K562 (cell line): ENCODE data around the gene STON2. TPM values are rescaled to one million over a fixed set of nuclear protein-coding genes. Genes with fewer than 3 reads are reported as not detected.

ENCODE experiments used
- ATAC-seq: fragments of 200-7000 bp; cut with Tn5 transposase; 3 replicates; pipeline ENCODE4 v1.9.1; 2020; ENCODE audit warnings: moderate library complexity
- BruUV-seq: library from RNA; stranded (reverse); fragments of 400-500 nt; replicated peaks from 2 replicates; lab custom pipeline; 2021; lab: Mats Ljungman, UMichigan
- CTCF ChIA-PET: fragments of 300-600 bp; formaldehyde crosslinking; extraction: SDS; loops from one replicate; lab custom pipeline; 2021; ENCODE audit warnings: low intra/inter-chr PET ratio; lab: Yijun Ruan, JAX
- POLR2A ChIA-PET: fragments of 300-600, 350-650 bp; sonication (Branson Sonifier 250); formaldehyde crosslinking; extraction: SDS; loops from one replicate; lab custom pipeline; 2021; ENCODE audit warnings: antibody characterized with exemption, inconsistent platforms; lab: Yijun Ruan, JAX
- DNase-seq, 4 experiments: peaks; one replicate each; pipeline versions ENCODE4 v3.0.0 to v3.0.0-alpha.2; 2011 to 2018; ENCODE audit warnings: low spot score in 3 of 4, mixed read lengths in 3 of 4; ENCODE audit errors: extremely low read depth in 1 of 4
- FAIRE-seq: peaks from 2 replicates; lab custom pipeline; 2011; peaks lifted over from hg19 to GRCh38; lab: Jason Lieb, UNC
- H2AFZ ChIP-seq: 2 replicates; pipeline ENCODE4 v1.6.0; 2011; ENCODE audit warnings: low read depth, low read length, control low read depth, inconsistent platforms
- H3K27ac ChIP-seq: fragments of 200-600 bp; 3 replicates; pipeline ENCODE4 v1.8.0; 2011; ENCODE audit warnings: low read depth, mild to moderate bottlenecking, control low read depth, inconsistent platforms, low read length, moderate library complexity, mixed read lengths; ENCODE audit errors: extremely low read depth
- H3K27me3 ChIP-seq, 2 experiments: fragments of 300-600 bp in 1 of 2; 2 replicates in 1 of 2; 3 replicates in 1 of 2; pipeline versions ENCODE4 v1.6.0 to v1.8.0; 2011; ENCODE audit warnings: inconsistent platforms in 2 of 2, low read length in 2 of 2, mild to moderate bottlenecking in 1 of 2, mixed read lengths in 1 of 2, moderate library complexity in 1 of 2; ENCODE audit not compliant: control insufficient read depth in 2 of 2, insufficient read depth in 2 of 2
- H3K36me3 ChIP-seq: fragments of 300-600 bp; 3 replicates; pipeline ENCODE4 v1.8.0; 2011; ENCODE audit warnings: mild to moderate bottlenecking, low read length, inconsistent platforms; ENCODE audit not compliant: control insufficient read depth, insufficient read depth
- H3K4me1 ChIP-seq, 2 experiments: fragments of 200-600 bp in 1 of 2; replicated peaks in 1 of 2; 2 replicates in 1 of 2; 3 replicates in 1 of 2; pipeline versions ENCODE4 v1.5.1 to v1.8.0; 2011; ENCODE audit warnings: inconsistent platforms in 2 of 2, low read length in 2 of 2, mild to moderate bottlenecking in 1 of 2, mixed read lengths in 1 of 2, moderate library complexity in 1 of 2; ENCODE audit not compliant: control insufficient read depth in 2 of 2, insufficient read depth in 2 of 2
- H3K4me2 ChIP-seq: 2 replicates; pipeline ENCODE4 v1.6.1; 2011; ENCODE audit warnings: low read length, control low read depth, inconsistent platforms, mixed read lengths; ENCODE audit not compliant: insufficient read depth
- H3K4me3 ChIP-seq: fragments of 200-600 bp; sonication (generic), shearing (Covaris generic); 2 replicates; pipeline ENCODE4 v1.5.1; 2016; ENCODE audit warnings: control low read depth, inconsistent platforms
- H3K79me2 ChIP-seq: fragments of 200-600 bp; 3 replicates; pipeline ENCODE4 v1.8.0; 2011; ENCODE audit warnings: low read length, inconsistent platforms; ENCODE audit not compliant: control insufficient read depth, insufficient read depth
- H3K9ac ChIP-seq, 2 experiments: 2 replicates each; pipeline versions ENCODE4 v1.6.0 to v1.6.1; 2011; ENCODE audit warnings: low read depth in 2 of 2, low read length in 2 of 2, control low read depth in 1 of 2, inconsistent platforms in 1 of 2, mild to moderate bottlenecking in 1 of 2, mixed read lengths in 1 of 2; ENCODE audit not compliant: insufficient read depth in 1 of 2
- H3K9me1 ChIP-seq: one replicate; pipeline ENCODE4 v1.6.0; 2011; ENCODE audit warnings: inconsistent platforms, mild to moderate bottlenecking, low read length, moderate library complexity; ENCODE audit not compliant: control insufficient read depth, insufficient read depth
- H3K9me3 ChIP-seq: replicated peaks from 2 replicates; pipeline ENCODE4 v1.5.1; 2011; ENCODE audit warnings: low read depth, low read length, inconsistent platforms; ENCODE audit not compliant: control insufficient read depth, insufficient read depth
- H4K20me1 ChIP-seq: replicated peaks from 2 replicates; pipeline ENCODE4 v1.6.1; 2011; ENCODE audit warnings: low read length, inconsistent platforms, mixed read lengths; ENCODE audit not compliant: control insufficient read depth, insufficient read depth
- ID3 ChIP-seq, 2 experiments: fragments of 250-450 bp in 1 of 2; fragments of 450-650 bp in 1 of 2; sonication (Bioruptor Pico) in 1 of 2; IDR thresholded peaks; 2 replicates each; pipeline versions ENCODE4 v1.6.1 to v1.8.0; 2016 to 2021; ENCODE audit warnings: mild to moderate bottlenecking in 2 of 2, moderate library complexity in 2 of 2, missing compliant biosample characterization in 1 of 2, missing genetic modification characterization in 1 of 2
- NFXL1 ChIP-seq: fragments of 450-650 bp; formaldehyde crosslinking; IDR thresholded peaks from 2 replicates; pipeline ENCODE4 v1.4.0; 2021; ENCODE audit warnings: mild to moderate bottlenecking
- TFAM ChIP-seq: fragments of 250-450 bp; sonication (Bioruptor Pico); conservative IDR thresholded peaks from 2 replicates; pipeline ENCODE4 v1.5.0; 2021; ENCODE audit warnings: mild to moderate bottlenecking, moderate library complexity
- THAP12 ChIP-seq: fragments of 250-450 bp; sonication (Bioruptor Pico); IDR thresholded peaks from 2 replicates; pipeline ENCODE4 v1.9.0; 2021; ENCODE audit warnings: mild to moderate bottlenecking, inconsistent platforms
- ZNF12 ChIP-seq: sonication (generic); formaldehyde crosslinking; IDR thresholded peaks from 2 replicates; pipeline ENCODE4 v1.4.0; 2020; ENCODE audit warnings: mild to moderate bottlenecking, missing genetic modification reagents
- ZNF561 ChIP-seq: fragments of 450-650 bp; formaldehyde crosslinking; conservative IDR thresholded peaks from 2 replicates; pipeline ENCODE4 v1.4.0; 2020; ENCODE audit warnings: mild to moderate bottlenecking, moderate library complexity
- WGBS: fragments of 100-300 bp; shearing (Covaris generic); methylation state at CpG from one replicate; pipeline ENCODE4 v1.1.6; 2016; ENCODE audit warnings: low coverage, mixed read lengths; ENCODE audit not compliant: insufficient coverage; ENCODE audit errors: missing lambda C conversion rate; 5-methylcytosine and 5-hydroxymethylcytosine counted together
- in situ Hi-C: fragments of 300-500 bp; cut with MboI; formaldehyde crosslinking; loops from 4 replicates; pipeline ENCODE4 v1.15.0; 2018; ENCODE audit warnings: inconsistent platforms, mixed read lengths
- intact Hi-C: fragments of 100-400 bp; cut with micrococcal nuclease; formaldehyde crosslinking; loops from 2 replicates; pipeline ENCODE4 v1.14.2; 2022
- polyA plus RNA-seq, 8 experiments: library from polyadenylated mRNA; depleted of rRNA in 4 of 8; stranded (reverse) in 5 of 8; unstranded in 3 of 8; fragments of >200 nt; fragmentation: Nextera tagmentation in 2 of 8; fragmentation: Illumina TruSeq in 1 of 8; extraction: Ambion mirVana in 2 of 8; extraction: Trizol in 1 of 8; gene quantifications; 2 replicates each; pipeline versions ENCODE4 v1.2.1 to v1.2.3, GENCODE V29; 2011 to 2014; ENCODE audit warnings: inconsistent platforms in 1 of 8, missing spikeins in 1 of 8
- total RNA-seq, 7 experiments: library from RNA; depleted of rRNA in 6 of 7; stranded (reverse); fragments of >200 nt in 6 of 7; fragmentation: Illumina TruSeq in 2 of 7; extraction: Trizol in 2 of 7; gene quantifications; 2 replicates each; pipeline versions ENCODE4 v1.2.1 to v1.2.3, GENCODE V29; 2011 to 2021; ENCODE audit warnings: low replicate concordance in 1 of 7

Gene STON2
- total and polyA plus RNA-seq, 9 of the 15 experiments (the other 6 are each of a cell fraction or from before 2014, with no cell fraction given): 7.8 to 99.3 (median 53.5) TPM

- H3K4me2 ChIP-seq: no peak overlapping the region
- no peaks in the 10 kb centered on the region for H3K9me3 ChIP-seq
- peaks cover 11% of the 10 kb centered on the region; the same call in 1 of the 3 replicates for H3K36me3 ChIP-seq
- in situ Hi-C loops (no loop called here), intact Hi-C loops (no loop called here)
- FAIRE-seq: no peak
- H3K4me3 ChIP-seq: no peak overlapping the region
- H3K4me1 ChIP-seq: no peaks in the 10 kb centered on the region; a peak in 1 of 5 replicates
- 77% methylated on average over 2 of the region's 2 CpGs for WGBS
- DNase-seq: no peak
- ATAC-seq: no peak
- TF ChIP-seq ZNF561 (CRISPR knock-in tag) (no peak), ZNF12 (CRISPR knock-in tag) (no peak), THAP12 (CRISPR knock-in tag) (no peak), ID3 (CRISPR knock-in tag; IDR thresholded peaks at IDR 0.05) (no peak), ID3 (tag; IDR thresholded peaks at IDR 0.05) (no peak), TFAM (CRISPR knock-in tag) (no peak), NFXL1 (no peak)
- POLR2A ChIA-PET: no interaction called here
- no peak overlapping the region for H3K27ac ChIP-seq
- BruUV-seq: no TSS peak
- H3K9me1 ChIP-seq: peaks cover 3% of the 10 kb centered on the region
- no peak overlapping the region for H3K9ac ChIP-seq
- CTCF ChIA-PET: no interaction called here
- H2AFZ ChIP-seq: no peak overlapping the region
- H3K27me3 ChIP-seq: no peaks in the 10 kb centered on the region
- no peaks in the 10 kb centered on the region; the same call in 1 of the 2 replicates for H4K20me1 ChIP-seq
- peaks cover 82% of the 10 kb centered on the region for H3K79me2 ChIP-seq
Measured at GRCh38 chr14:81343701-81344100, 56.4 kb downstream of the STON2 start.
